GM11168 (cell line): Measurements from ENCODE around the gene HMCN1.

Experiments used
- in situ Hi-C: fragments of 300-500 bp; cut with MboI; formaldehyde crosslinking; loops from one replicate; pipeline ENCODE4 v1.12.0; 2022; ENCODE audit warnings: low sequenced_read_pairs; ENCODE audit not compliant: unreplicated experiment

HMCN1 gene

DNA sequence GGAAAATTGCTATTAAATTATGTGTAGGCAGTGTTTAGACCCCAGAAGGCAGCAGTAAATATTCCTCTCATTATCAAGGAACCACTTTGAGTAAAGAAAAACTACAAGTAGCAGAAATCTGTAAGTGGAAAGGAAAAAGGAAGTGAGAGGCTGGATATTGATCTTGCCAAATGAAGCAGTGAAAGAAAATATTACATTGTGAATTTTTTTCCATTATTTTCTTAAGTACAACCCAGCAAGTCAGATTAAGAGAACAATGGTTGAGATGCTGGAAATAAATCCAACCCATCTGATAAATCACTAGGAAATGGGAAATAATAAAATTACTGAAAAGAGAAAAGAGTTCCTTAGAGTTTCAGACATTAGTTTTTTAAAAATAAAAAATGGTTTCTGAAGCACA is 106.7 kb downstream of the HMCN1 start:
- in situ Hi-C loops: no loop called here

DNA sequence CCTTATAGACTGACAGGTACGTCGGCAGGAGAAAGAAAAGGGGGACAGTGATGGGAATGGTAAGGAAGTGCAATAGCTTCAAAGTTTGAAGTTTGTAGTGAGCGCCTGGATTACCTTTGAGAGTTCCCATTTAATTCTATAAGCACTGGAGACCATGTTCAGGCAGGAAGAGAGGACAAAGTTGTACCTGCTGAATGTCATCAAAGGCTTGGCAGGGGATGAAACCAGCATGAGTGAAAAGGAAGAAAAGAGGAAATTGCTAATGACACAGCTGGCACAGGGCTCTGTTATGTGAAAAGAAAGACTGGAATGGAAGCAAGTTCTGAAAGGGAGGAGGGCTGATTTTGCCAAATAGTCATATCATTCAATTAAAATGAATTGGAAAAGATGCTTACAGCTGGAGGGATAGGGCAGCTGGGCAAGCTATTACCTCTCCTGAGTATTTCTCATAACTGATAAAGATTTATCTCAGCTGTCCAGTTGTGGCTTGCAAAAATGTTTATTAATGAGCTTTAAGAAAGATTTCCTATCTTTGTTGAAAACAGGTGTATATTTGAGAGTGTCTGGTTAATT is 109.2 kb downstream of the HMCN1 start:
- in situ Hi-C loops: no loop called here

DNA sequence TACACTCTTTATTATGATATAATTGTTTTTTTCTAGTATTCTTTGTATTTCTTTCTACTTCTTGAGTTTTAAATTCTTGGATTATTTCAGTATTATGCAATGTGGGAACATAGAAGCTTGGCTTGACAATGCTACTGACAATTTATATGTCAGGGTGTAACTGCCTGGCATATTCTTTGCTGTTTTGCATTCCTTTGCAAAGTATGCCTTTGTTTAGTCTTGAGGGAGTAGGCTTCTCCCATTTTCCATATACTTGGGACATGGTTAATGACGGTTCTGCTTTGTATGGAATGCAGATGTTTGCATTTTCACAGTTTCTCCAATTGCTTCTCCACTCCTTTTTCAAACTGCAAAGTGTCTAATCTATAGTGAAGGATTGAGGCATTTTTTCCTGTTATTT is 109.8 kb downstream of the HMCN1 start:
- in situ Hi-C loops: no loop called here

DNA sequence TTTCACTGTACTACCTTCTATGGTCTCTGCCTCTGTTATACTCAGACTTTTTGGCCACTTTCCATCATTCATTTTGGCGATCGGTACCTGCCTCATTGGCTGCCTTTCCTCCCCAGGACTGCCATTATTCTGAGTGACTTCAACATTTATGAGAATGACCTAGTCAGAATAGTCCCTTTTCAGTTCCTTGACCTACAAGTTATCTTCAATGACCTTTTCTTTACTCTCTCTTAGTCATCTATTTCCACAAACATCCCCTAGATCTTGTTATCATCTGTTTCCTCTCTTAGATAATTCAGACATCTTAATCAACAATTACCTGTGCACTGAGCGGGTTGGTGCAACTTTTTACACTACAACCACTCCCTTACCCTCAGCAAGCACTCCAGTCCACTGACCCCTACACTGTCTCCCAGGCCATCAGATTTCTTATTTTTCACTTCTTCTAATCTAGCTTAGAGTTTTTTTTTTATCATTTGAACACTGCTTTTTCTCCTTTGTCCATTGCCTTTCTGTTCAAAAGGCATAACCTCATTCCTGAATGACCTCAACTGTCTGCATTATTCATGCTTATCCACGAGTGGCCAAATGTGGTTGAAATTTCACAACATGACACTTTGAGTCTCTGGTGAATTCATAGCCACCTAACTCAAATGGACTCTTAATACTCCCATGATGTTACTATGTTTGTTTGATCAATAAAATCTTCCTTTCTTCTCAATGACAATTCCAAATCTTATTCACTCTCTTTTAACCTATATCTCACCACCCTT is 112.7 kb downstream of the HMCN1 start:
- in situ Hi-C loops: no loop called here

DNA sequence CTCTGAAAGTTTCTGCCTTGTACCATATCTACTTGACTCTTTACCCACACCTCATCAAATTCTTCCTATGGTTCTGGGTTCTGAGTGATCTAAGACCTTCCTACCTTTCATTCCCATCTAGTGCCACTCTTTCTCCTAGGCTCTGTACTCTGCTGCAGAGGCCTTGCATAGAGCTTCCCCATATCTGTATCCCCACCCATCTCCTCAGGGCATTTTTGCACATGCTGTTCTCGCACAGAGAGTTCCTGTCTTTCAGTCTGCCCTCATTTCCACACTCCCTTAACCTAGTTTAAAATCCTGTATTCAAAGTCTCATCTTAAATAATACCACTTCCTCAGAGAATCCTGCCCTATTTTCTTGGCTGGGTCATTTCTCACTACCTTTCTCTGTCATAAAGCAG is 114.8 kb downstream of the HMCN1 start:
- in situ Hi-C loops: no loop called here

DNA sequence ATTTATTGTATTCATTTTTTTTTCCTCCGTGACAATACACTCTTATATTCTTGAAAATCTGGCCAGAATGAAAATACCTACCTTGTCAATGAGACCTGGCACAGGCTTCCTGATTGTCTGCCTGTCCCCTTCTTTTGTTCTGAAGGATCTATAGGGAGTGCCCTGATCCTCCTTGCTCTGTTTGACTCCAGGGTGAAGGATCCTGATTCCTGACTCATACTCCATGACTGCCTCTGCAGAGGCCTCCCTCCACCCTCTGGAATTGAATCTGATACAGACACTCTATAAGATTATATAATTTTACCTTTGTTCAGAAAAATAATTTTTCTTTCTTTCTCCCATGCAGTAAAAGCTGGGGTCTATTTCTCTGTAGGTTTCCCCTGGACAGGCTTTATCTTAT is 116.2 kb downstream of the HMCN1 start:
- in situ Hi-C loops: no loop called here

DNA sequence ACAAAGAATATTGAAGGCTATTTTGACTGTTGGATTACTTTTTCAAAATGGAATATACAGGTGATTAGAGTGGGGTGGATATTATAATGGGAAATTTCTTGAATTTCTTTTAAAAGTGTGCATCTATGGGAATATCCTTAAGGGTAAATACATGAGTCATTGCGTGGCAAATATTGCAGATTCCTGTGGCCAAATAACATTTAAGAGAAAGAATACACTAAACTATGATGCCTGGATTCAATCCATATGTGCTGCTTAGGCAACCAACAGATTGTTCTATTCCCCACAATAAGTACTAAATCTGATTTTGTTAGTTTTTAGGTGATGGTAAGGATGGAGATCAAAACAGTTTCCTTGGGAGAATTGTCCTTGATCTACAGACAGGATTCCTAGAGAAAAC is 119.5 kb downstream of the HMCN1 start:
- in situ Hi-C loops: no loop called here

DNA sequence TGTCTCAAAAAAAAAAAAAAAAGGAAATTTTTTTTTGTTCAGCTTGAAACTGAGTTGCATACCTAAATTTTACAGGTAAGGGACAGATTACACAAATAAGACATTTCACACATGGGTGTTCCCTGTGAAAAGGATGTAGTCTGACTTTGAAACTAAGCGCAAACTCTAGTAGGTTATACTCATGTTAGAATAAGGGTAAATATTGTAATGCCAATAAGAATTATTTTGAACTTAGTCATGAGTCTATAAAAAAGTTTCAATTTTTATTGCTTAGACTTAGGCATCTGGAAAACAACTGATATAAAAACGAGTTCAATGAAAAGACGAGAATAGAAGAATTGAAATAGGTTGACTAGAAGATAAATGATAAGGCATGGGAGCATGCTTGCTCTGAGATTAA is 122.3 kb downstream of the HMCN1 start:
- in situ Hi-C loops: no loop called here

DNA sequence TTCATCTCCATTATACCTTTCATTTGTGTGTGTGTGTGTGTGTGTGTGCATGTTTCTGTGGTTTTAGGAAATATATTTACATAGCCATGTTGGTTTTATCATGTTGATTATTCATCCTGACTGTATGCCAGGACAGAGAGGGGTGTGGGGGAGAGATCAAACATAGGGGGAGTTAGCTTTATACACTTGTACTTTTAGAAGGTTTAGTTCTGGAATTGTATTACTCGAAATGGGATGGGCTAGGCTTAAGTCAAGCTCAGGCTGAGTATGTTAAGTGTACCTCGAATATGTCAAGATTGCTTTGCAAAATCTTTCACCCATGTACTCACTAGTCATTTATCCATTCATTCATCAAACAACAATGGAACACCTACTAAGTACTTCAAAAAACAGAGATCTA is 123.3 kb downstream of the HMCN1 start:
- in situ Hi-C loops: no loop called here

DNA sequence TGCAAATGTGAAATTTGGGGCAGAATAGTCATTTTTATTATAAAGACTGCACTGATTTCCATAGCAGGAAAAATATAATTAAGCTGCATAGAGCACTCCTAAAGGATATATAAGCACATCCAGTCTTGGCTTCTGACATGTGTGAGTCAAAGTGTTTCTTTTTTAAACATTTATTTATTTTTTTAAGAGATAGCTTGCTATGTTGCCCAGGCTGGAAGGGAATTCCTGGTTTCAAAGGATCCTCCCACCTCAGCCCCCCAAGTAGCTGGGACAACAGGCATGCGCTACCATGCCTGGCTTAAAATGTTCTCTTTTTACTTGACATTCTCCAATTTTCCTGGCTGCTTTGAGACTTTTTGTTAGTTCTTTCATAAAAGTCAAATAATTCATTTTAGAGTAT is 126.1 kb downstream of the HMCN1 start:
- in situ Hi-C loops: no loop called here

DNA sequence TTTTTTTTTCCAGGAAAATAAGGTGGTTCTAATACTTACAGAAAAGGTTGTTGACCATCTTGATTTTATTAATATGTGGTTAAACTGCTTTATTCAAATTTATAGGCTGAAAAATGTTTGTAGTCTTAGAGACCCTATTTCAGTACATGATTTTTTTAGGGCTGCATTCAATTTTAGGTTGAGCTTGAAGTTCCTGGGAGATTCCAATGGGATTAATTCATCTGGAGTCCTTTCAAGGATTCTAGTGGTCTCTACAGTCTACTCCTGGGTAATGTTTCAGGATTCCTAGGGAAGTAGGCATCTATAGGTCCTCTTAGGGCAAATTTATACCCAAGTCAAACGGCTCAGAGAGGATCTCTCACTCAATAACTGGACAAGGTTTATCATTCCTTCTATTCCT is 126.7 kb downstream of the HMCN1 start:
- in situ Hi-C loops: no loop called here

DNA sequence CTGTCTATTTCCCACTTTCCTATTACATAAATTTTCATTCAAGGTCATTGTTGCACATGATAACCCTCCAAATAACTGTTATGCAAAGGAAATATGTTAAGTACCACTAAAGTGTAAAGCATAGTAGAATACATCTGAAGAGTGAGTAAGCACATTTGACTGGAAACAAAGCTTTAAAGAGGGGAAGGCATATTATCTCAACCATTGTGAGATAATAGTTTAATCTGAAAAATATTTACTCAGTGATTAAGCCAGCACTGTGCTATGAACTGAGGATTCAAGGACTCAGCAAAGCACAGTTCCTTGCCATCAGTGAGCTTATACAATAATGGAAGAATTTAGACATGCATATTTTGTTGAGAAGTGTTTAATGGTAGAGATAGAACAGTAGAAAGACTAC is 127.4 kb downstream of the HMCN1 start:
- in situ Hi-C loops: no loop called here

DNA sequence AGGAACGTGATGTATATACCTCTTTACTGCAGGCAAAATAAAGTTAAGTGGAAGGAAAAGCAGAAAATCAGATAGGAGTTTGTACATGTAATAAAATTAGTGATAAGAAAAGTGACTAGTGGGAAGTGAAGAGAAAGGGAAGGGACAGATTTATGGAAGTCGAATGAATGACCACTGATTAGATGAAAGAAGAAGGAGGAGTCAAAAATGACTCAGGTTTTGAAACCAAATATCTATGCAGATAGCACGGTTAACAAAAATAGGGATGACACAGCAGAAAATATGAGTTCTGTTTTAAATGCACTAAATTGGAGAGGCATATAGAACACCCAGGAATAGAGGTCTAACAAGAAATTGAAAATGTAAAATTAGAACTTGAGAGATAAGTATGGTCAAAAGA is 128.0 kb downstream of the HMCN1 start:
- in situ Hi-C loops: no loop called here

DNA sequence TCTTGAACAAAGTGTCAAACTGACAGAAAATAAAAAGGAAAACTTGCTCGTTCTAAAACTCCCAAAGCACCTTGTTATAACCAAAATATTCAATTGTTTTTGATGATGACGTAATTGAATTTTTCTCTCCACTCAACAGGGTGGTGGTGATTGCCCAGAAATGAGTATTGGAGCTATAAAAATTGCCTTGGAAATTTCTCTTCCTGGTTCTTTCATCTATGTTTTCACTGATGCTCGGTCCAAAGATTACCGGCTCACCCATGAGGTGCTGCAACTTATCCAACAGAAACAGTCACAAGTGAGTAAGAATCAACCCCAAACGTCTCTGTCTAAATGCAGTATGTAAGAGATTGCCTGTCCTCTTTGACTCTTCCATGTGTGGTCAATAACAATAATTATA is 130.1 kb downstream of the HMCN1 start:
- in situ Hi-C loops: no loop called here

DNA sequence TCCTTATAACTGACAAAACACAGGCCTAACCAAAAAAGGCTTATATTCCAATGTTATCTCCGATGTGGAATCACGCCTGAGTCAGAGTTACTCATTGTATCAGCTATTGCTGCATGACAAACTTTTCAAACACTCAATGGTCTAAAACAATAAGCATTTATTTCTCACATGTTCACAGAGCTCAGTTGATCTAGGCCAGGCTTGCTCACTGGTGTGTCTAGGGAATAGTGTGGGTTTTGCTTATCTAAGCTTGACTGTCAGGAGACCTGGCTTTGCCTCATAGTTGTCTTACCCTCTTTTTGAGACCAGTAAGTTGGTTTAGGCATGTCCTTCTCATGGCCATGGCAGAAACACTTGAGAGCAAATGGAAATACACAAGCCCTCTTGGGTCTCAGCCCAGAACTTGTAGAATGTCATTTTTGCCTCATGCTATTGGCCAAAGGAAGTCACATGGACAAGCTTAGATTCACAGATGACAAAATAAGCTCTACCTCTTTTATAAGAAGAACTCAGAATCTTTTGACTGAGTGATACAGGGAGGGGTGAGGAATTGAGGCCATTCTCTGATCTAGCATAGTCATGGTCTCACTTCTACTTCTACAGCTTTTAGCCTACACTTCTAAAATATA is 130.8 kb downstream of the HMCN1 start:
- in situ Hi-C loops: no loop called here

DNA sequence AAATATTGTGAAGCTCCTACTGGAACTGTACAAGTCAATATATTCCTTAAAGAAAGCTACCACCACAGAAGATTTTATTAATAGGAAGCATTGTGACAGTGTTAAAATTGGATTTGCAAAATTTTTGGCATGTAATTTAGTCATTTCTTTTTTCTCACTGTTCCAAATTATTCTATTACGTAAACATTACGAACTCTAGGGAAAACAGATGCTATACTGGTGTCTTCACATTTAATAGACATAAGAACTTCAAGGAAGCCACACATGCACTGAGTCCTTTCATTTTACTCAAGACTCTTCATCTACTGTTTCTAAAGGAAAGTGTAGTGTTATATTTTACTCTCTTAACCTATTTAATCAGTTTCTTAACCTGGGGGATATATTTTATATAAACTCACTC is 135.4 kb downstream of the HMCN1 start:
- in situ Hi-C loops: no loop called here

DNA sequence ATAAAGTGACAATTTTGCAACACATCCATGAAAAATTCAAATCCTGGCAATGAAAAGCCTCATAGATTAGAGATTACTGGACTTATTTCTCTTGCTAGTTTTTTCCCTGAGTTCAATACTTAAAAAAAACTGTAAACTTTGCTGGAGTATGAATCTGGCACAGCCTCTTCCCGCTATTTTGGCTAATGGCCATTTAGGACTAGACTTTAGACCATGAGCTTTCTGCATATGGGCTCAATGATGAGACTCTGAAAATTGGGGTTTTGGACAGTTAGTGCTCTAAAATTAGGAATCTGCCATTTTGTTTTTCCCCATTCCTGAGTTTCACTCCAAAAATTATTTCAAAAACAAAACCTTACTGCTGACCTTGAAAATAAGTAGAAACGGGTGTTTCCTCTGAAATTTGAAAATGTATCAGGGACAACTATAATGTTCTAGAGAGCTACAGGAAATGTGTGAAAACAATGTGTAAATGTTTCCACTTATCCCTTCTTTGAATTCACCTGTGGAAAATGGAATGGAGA is 137.5 kb downstream of the HMCN1 start:
- in situ Hi-C loops: no loop called here

DNA sequence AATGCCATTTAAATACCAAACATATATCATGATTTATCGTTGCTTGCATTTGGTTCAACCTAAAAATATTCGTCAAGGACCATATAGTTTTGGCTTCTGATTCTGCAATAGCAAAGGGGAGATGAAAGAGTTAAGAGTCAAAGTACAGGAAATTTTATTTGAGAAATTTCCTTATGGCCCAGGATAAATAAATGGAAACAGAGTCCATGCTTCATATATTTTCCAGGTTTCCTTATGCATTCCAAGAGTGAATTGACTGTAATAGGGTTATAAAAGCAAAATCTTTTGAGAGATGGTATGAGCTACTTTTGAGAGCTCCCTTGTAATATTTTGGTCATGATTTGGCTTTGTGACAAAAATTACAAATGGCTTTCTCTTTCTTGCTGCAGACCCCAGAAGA is 140.1 kb downstream of the HMCN1 start:
- in situ Hi-C loops: no loop called here

DNA sequence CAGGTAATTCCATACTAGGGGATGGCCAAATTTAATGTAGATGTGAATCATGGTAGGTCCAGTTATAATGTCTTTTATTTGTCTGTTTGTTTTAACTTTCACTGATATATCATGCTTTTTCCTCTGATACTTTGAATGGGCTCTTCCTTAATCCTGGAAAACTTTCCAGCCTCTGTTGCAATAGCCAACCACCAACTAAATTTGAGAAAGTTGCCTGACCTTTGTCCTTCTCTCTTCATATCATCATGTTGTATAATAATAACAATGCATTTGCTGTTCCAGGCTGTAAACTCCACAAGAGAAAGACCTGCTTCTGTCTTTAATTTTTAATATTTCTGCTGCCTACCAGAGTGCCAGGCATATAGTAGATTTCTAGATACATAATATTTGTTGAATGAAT is 146.1 kb downstream of the HMCN1 start:
- in situ Hi-C loops: no loop called here

DNA sequence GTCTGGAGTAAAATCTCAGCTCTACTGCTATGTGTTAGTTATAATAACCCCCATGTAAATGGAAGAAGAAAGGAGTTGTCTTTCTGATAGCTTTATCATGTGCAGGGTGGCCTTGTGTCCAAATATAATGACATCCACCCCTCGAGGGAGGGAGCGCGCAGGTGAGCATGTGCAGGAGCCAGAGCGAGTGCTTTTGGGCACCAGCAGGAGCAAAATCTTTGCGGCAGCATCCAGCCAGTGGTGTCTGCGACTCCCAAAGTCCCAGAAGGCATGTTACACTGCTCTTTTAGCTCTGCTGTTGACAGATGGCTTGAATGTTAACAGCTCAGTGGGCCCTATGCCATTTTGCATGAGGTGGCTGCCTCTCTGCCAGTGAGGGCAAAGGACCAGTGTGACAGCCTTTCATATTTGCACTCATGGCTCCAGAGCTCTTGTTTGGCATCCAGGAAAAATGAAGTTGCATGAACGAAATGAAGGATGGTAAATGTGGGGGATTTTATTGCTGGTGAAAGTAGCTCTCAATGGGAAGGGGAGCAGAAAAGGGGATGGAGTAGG is 146.7 kb downstream of the HMCN1 start:
- in situ Hi-C loops: no loop called here

DNA sequence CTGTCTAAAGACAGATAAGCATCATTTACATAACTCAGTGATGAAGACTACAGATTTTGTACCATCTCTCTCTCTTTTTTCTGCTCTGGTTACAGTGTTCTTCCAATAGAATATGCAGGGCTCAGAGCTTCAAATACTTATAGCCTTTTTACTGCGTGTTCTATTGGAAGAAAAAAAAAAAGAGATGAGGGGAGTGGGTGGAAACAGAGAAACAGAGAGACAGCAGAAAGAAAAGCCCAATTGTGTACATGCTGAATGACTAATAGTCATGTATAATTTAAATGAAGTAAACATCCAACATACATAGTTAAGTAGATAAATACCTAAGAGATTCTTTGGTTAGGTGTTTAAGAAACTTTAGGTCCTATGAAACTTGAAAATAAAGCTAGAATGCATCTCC is 151.9 kb downstream of the HMCN1 start:
- in situ Hi-C loops: no loop called here
